Effector CD4-positive, alpha-beta T cell (primary cell): ENCODE measurements around the gene PLA2G4B.
"Not testable (repeated sequence)": the region's sequence is repeated elsewhere in the genome, so short reads cannot be mapped to it uniquely, and the experiment has no call there.

ENCODE experiments used
- DNase-seq: peaks from one replicate; pipeline ENCODE4 v3.0.0-alpha.2; 2020

PLA2G4B gene

GRCh38 chr15:41827880-41828806 is 10.5 kb upstream of the PLA2G4B start, which contains the start of gene JMJD7:
TSS of gene JMJD7 (plus strand) at chr15:41828092. CDS start at chr15:41828125, 33 bp downstream.
- peak; percentile 95 for DNase-seq

GRCh38 chr15:41828807-41829141 is 9.9 kb upstream of the PLA2G4B start:
- DNase-seq, result no peak

GRCh38 chr15:41829959-41830646 is 8.5 kb upstream of the PLA2G4B start:
- DNase-seq, result no peak

- not testable (repeated sequence) for DNase-seq
Observed at GRCh38 chr15:41831291-41831690, 7.4 kb upstream of the PLA2G4B start.

GRCh38 chr15:41832208-41832607 is 6.4 kb upstream of the PLA2G4B start:
- DNase-seq, result no peak

GRCh38 chr15:41832875-41833274 is 5.8 kb upstream of the PLA2G4B start:
- no peak for DNase-seq

- no peak for DNase-seq
Observed at GRCh38 chr15:41834096-41834495, 4.6 kb upstream of the PLA2G4B start.

- no peak for DNase-seq
Observed at GRCh38 chr15:41836073-41836472, 2.6 kb upstream of the PLA2G4B start.

- no peak for DNase-seq
Observed at GRCh38 chr15:41836713-41837454, 1.8 kb upstream of the PLA2G4B start.

GRCh38 chr15:41839781-41840491 is 1.3 kb downstream of the PLA2G4B start:
- DNase-seq, result no peak

- DNase-seq, result no peak
Observed at GRCh38 chr15:41840673-41841072, 2.0 kb downstream of the PLA2G4B start.

GRCh38 chr15:41841131-41841530 is 2.5 kb downstream of the PLA2G4B start:
- DNase-seq, result no peak

- DNase-seq, result no peak
Observed at GRCh38 chr15:41842229-41842628, 3.6 kb downstream of the PLA2G4B start.

- no peak for DNase-seq
Observed at GRCh38 chr15:41843571-41843970, 4.9 kb downstream of the PLA2G4B start.

- no peak for DNase-seq
Observed at GRCh38 chr15:41844814-41845213, 6.2 kb downstream of the PLA2G4B start.

GRCh38 chr15:41847206-41847605 is 8.6 kb downstream of the PLA2G4B start:
- DNase-seq, result no peak

GRCh38 chr15:41847981-41848380 is 9.3 kb downstream of the PLA2G4B start:
- no peak for DNase-seq

GRCh38 chr15:41848631-41849030 is 10.0 kb downstream of the PLA2G4B start:
- no peak for DNase-seq

GRCh38 chr15:41849204-41849603 is 10.6 kb downstream of the PLA2G4B start:
- no peak for DNase-seq

- no peak for DNase-seq
Observed at GRCh38 chr15:41849861-41850260, 11.2 kb downstream of the PLA2G4B start.

- DNase-seq, result no peak
Observed at GRCh38 chr15:41850482-41851166, 12.0 kb downstream of the PLA2G4B start.

GRCh38 chr15:41851167-41851523 is 12.5 kb downstream of the PLA2G4B start:
- DNase-seq, result no peak
